Posterior cingulate gyrus (tissue), 11 donors: Measurements from ENCODE around the gene KLK7.
A peak's percentile ranks its signal among the peaks of the same experiment; 100 is the strongest.

ENCODE experiments used
- DNase-seq, 10 donors: peaks; one replicate each; pipeline versions ENCODE4 v3.0.0 to v3.0.0-alpha.2; 2020 to 2021; ENCODE audit warnings: mixed read lengths in 3 of 10
- intact Hi-C: fragments of 100-400 bp; cut with DNase I; formaldehyde crosslinking; loops from one replicate; pipeline ENCODE4 v1.15.1; 2023

The KLK7 gene

GRCh38 chr19:50983625-50984292 is at the start of gene KLK7:
Gene KLK7 (minus strand): TSS chr19:50983917. CDS start chr19:50982399, 1,518 bp downstream.
- intact Hi-C loops, result no loop called here
- DNase-seq, result peak in 6 of 10 donors; percentile 19 to 91 (median 58)

DNA sequence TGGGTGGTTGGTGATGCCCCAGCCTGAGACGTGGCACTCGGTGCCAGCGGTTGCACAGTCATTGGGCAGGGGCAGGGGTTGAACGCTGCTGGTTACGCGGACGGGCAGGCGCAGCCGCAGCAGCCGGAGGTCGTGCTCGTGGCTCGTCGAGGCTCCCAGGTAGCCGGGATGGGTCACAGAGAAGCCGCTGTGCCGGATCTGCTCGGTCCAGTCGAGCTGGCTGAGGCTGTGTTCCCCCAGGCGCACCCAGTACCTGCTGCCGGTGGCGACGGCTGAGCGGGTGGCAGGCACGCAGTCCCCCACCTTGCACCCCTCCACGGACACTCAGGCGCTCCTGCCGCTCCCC is 48.1 kb upstream of the KLK7 start:
- intact Hi-C loops, result no loop called here
- peak in 1 of 10 donors; percentile 78 for DNase-seq

DNA sequence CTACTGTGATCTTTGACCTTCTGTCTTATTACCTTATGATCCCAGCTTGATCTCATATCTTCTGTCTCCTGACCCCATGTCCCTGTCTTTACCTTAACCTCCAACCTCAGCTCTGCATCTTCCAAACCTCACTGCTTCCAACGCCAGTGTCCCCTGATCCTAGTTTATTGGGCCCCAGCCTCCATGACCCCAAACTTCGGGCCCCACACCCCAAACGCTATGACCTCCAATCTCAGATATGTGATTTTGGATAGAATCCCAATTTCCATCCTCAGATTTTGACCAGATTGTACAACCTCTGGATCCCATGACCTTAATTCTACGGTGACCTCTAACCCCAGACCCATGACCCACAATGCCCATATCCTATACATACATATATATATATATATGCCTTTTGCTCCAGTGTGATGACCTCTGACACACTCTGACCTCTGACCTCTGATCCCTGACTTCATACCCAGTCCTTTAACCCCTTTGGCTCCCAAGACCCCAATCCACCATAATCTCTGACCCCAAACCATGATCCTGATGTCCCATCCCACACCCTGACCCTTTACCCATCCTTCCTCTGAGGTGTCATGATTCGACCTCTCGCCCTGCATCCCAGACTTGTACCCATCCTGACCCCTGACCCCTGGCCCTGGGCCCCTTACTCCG is 47.6 kb upstream of the KLK7 start:
- peak in 1 of 10 donors; percentile 54 for DNase-seq
- intact Hi-C loops, result no loop called here

- peak in 2 of 10 donors; percentile 42 to 69 for DNase-seq
- intact Hi-C loops, result no loop called here
Observed at GRCh38 chr19:51030631-51031030, 46.9 kb upstream of the KLK7 start.

- intact Hi-C loops, result no loop called here
- DNase-seq, result no peak
Observed at GRCh38 chr19:51029718-51030117, 46.0 kb upstream of the KLK7 start.

DNA sequence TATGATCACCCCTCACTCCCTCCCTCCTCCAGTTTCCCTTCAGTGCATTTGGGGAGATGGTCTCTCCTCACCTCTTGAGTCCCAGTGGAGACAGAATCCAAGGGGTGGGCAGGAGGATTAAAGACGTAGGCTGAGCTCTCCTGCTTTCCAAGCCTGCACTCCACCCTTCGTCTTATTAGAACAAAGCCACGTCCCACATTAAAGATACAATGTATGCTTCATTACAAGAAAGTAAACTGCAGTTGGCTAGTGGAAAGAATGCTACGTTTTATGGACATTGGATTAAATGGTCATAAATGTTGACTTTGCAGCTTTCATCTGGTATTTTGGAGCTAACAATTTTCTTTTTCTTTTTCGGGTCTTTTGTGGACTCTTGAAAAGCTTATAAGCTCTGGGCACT is 44.2 kb upstream of the KLK7 start:
- no peak for DNase-seq
- intact Hi-C loops, result no loop called here

DNA sequence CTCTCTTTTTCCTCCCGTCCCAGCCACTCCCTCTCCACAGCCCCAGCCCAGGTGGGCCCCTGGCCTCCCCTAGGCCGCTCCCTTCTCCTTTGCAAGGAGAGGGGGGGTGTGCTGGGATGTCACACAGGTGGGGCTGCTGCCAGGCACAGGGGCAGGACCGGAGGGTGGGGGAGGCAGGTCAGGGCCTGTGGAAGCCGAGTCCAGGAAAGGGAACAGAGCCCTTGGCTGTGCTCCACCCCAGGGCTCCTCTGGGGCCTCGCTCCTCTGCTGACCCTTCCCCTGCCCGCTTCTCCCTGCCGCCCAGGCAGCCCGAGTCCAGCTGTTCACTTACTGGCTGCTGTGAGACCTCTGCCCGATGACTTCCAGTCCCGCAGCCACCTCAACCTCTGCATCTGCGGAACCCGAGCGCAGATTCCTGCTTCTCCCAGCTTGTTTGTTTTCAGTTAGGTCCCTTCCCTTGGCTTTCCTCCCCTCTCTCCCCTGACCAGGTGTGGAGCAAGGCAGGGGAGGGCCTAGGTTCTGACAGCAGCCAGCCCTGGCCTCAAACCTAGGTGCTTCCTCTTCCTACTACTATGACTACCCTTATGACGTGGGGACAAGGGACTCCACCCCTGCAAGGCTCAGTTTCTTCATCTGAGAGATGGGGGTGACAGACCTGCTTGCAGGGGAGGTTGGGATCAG is 43.5 kb upstream of the KLK7 start:
- DNase-seq, result peak in 3 of 10 donors; percentile 12 to 57 (median 47)
- intact Hi-C loops, result no loop called here

GRCh38 chr19:51026554-51026831 is 42.8 kb upstream of the KLK7 start, which contains the start of gene KLK11:
Gene KLK11 (minus strand): TSS chr19:51026616. CDS start chr19:51025631, 985 bp downstream.
- intact Hi-C loops, result no loop called here
- peak in 2 of 10 donors; percentile 61 to 83 for DNase-seq

- peak in 2 of 10 donors; percentile 42 to 73 for DNase-seq
- intact Hi-C loops, result no loop called here
Observed at GRCh38 chr19:51025809-51026553, 42.3 kb upstream of the KLK7 start.

DNA sequence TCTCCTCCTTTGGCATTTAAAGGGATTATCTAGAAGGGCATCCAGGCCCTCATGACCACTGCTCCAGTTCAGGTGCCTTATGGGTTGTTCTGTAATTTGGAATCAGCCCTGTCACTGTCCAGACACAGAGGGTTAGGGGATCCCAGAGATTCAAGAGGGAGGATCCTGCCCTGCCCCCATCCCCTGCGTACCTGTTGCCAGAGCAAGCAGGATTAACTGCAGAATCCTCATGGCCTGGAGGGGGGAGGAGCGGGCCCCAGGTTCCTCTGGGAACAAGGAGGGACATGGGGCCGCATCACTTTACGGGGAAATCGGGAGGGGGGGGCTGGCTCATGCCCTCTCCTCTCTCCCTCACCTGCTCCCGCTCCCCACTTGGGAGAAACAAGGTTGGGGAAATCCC is 41.7 kb upstream of the KLK7 start:
- DNase-seq, result peak in 2 of 10 donors; percentile 0 to 57
- intact Hi-C loops, result no loop called here

DNA sequence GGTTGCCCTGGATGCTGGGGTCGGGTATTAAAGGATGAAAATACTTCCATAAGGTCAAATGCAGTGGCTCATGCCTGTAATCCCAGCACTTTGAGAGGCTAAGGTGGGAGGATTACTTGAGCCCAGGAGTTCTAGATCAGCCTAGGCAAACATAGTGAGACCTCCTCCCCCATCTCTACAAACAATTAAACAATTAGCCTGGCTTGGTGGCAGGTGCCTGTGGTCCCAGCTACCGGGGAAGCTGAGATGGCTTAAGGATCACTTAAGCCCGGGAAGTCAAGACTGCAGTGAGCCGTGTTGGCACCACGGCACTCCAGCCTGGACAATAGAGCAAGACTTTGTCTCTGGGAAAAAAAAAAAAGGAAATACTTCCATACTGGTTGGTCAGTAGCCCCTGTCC is 41.2 kb upstream of the KLK7 start:
- DNase-seq, result peak in 2 of 10 donors; percentile 3 to 17
- intact Hi-C loops, result no loop called here

DNA sequence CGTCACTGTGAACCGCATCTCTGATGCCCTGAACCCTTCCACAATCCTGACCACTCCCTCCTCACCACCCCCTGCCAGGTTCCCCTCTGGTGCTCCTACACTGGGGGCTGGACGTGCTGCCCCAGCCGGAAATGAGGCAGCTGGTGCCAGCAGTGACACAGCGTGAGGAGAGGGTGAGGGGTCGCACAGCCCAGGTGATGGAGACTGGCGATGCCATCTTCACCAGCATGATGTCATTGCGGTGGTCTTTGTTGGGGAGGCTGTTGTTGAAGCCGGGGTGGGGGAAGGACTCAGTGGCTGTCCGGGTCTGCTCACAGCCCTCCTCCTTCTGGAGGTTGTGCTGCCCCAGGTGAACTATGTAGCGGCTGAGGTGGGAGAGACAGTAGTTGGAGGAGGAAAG is 40.2 kb upstream of the KLK7 start:
- DNase-seq, result peak in 2 of 10 donors; percentile 50 to 78
- intact Hi-C loops, result no loop called here

DNA sequence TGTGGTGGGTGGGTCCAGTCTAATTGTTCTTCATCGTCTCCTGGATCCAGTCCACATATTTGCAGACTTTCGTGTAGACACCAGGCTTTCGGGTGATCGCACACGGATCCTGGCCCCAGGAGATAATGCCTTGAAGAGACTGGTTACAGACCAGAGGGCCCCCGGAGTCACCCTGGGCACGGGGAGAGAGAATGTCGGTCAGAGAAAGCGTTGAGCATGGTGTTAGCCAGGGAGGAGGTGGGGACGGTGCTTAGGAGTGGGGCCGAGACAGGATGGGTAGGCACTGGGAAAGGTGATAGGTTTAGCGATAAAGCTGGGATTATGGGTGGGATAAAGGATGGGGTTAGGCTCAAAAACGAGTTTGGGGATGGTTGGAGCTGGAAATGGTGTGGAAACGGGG is 38.8 kb upstream of the KLK7 start:
- intact Hi-C loops, result no loop called here
- peak in 2 of 10 donors; percentile 25 to 39 for DNase-seq

- intact Hi-C loops, result loop anchor here (1.0 kb wide), 2 partner anchors 73 to 148 kb away; no protein-coding TSS in a partner anchor
Observed at GRCh38 chr19:51020988-51021651, 37.4 kb upstream of the KLK7 start.

GRCh38 chr19:51019544-51019925 is 35.8 kb upstream of the KLK7 start, which contains the start of gene KLK10:
Gene KLK10 (minus strand): TSS chr19:51019709. CDS start chr19:51019130, 579 bp downstream.
- DNase-seq, result peak in 2 of 10 donors; percentile 40 to 46
- intact Hi-C loops, result no loop called here

More at GRCh38 chr19:51020988-51021651, 37.4 kb upstream of the KLK7 start:
- peak in 3 of 10 donors; percentile 12 to 44 (median 17) for DNase-seq

- intact Hi-C loops, result no loop called here
- peak in 3 of 10 donors; percentile 60 to 67 (median 61) for DNase-seq
Observed at GRCh38 chr19:51018745-51019543, 35.2 kb upstream of the KLK7 start.

- intact Hi-C loops, result loop anchor here (1.0 to 2.0 kb wide), 2 partner anchors 48 to 88 kb away; partner anchors contain the start of gene KLK6
- DNase-seq, result peak; percentile 59 to 96 (median 79)
Observed at GRCh38 chr19:51016798-51017683, 33.3 kb upstream of the KLK7 start.

DNA sequence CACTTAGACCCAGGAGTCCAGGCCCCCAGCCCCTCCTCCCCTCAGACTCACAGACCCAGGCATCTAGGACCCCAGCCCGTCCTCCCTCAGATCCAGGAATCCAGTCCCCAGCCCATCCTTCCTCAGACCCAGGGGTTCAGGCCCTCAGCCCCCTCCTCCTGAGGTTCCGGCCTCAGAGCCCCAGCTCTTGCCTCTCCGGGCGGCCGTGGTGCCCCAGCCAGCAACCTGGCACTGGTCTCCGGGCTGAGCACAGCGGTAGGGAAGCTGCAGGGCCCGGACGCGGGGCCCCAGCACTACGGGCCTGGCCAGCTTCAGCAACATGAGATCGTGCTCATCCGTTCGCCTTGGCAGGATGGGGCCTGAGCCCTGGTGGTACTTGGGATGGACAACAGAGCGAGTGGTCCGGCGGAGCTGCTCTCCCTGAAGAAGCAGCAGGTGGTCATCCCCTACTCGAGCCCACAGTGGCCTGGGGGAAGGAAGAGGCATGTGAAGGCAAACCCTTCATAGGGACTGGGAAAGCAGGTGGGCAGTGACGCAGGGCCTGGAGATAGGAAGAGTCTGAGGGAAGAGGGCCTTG is 32.1 kb upstream of the KLK7 start:
- peak in 2 of 10 donors; percentile 60 to 65 for DNase-seq
- intact Hi-C loops, result loop anchor here (1.0 to 2.0 kb wide), 2 partner anchors 47 to 86 kb away; partner anchors contain the start of gene KLK6
